Measurements from ENCODE around the gene PRKN. TPM values are rescaled to one million over a fixed set of nuclear protein-coding genes. Genes with fewer than 3 reads are reported as not detected.
A peak's percentile ranks its signal among the peaks of the same experiment; 100 is the strongest.

The PRKN gene
- total RNA-seq, 1 experiment from 2014 or later = 1.1 TPM

GRCh38 chr6:161626132-161626676 is 1101.4 kb downstream of the PRKN start:
- DNase-seq (ENCODE audit: low read depth) = no peak
- in situ Hi-C loops (cut with HindIII; ENCODE audit: low pct_unique_long_range_greater_than_20kb, low sequenced_read_pairs) = no loop called here

- in situ Hi-C loops (cut with HindIII; ENCODE audit: low pct_unique_long_range_greater_than_20kb, low sequenced_read_pairs) = no loop called here
- no peak for DNase-seq (ENCODE audit: low read depth)
Measured at GRCh38 chr6:161624111-161624510, 1103.5 kb downstream of the PRKN start.

- DNase-seq (ENCODE audit: low read depth) = no peak
- in situ Hi-C loops (cut with HindIII; ENCODE audit: low pct_unique_long_range_greater_than_20kb, low sequenced_read_pairs) = no loop called here
Measured at GRCh38 chr6:161622779-161623178, 1104.8 kb downstream of the PRKN start.

- in situ Hi-C loops (cut with HindIII; ENCODE audit: low pct_unique_long_range_greater_than_20kb, low sequenced_read_pairs) = no loop called here
- DNase-seq (ENCODE audit: low read depth) = peak; percentile 73
Measured at GRCh38 chr6:161618831-161619454, 1108.6 kb downstream of the PRKN start.

GRCh38 chr6:161613711-161614110 is 1113.9 kb downstream of the PRKN start:
- DNase-seq (ENCODE audit: low read depth) = no peak
- in situ Hi-C loops (cut with HindIII; ENCODE audit: low pct_unique_long_range_greater_than_20kb, low sequenced_read_pairs) = no loop called here

- in situ Hi-C loops (cut with HindIII; ENCODE audit: low pct_unique_long_range_greater_than_20kb, low sequenced_read_pairs) = no loop called here
- no peak for DNase-seq (ENCODE audit: low read depth)
Measured at GRCh38 chr6:161608771-161609170, 1118.8 kb downstream of the PRKN start.

- DNase-seq (ENCODE audit: low read depth) = no peak
- in situ Hi-C loops (cut with HindIII; ENCODE audit: low pct_unique_long_range_greater_than_20kb, low sequenced_read_pairs) = no loop called here
Measured at GRCh38 chr6:161607696-161608297, 1119.8 kb downstream of the PRKN start.

GRCh38 chr6:161602359-161602758 is 1125.2 kb downstream of the PRKN start:
- no peak for DNase-seq (ENCODE audit: low read depth)
- in situ Hi-C loops (cut with HindIII; ENCODE audit: low pct_unique_long_range_greater_than_20kb, low sequenced_read_pairs) = no loop called here

- in situ Hi-C loops (cut with HindIII; ENCODE audit: low pct_unique_long_range_greater_than_20kb, low sequenced_read_pairs) = no loop called here
- DNase-seq (ENCODE audit: low read depth) = no peak
Measured at GRCh38 chr6:161598896-161599295, 1128.7 kb downstream of the PRKN start.

- in situ Hi-C loops (cut with HindIII; ENCODE audit: low pct_unique_long_range_greater_than_20kb, low sequenced_read_pairs) = no loop called here
- DNase-seq (ENCODE audit: low read depth) = no peak
Measured at GRCh38 chr6:161596807-161597520, 1130.6 kb downstream of the PRKN start.

- in situ Hi-C loops (cut with HindIII; ENCODE audit: low pct_unique_long_range_greater_than_20kb, low sequenced_read_pairs) = no loop called here
Measured at GRCh38 chr6:161594412-161594811, 1133.2 kb downstream of the PRKN start.

GRCh38 chr6:161590961-161591627 is 1136.5 kb downstream of the PRKN start:
- no peak for DNase-seq (ENCODE audit: low read depth)
- in situ Hi-C loops (cut with HindIII; ENCODE audit: low pct_unique_long_range_greater_than_20kb, low sequenced_read_pairs) = no loop called here

More at GRCh38 chr6:161594412-161594811, 1133.2 kb downstream of the PRKN start:
- no peak for DNase-seq (ENCODE audit: low read depth)

- in situ Hi-C loops (cut with HindIII; ENCODE audit: low pct_unique_long_range_greater_than_20kb, low sequenced_read_pairs) = no loop called here
- no peak for DNase-seq (ENCODE audit: low read depth)
Measured at GRCh38 chr6:161586887-161587286, 1140.7 kb downstream of the PRKN start.

- in situ Hi-C loops (cut with HindIII; ENCODE audit: low pct_unique_long_range_greater_than_20kb, low sequenced_read_pairs) = no loop called here
- DNase-seq (ENCODE audit: low read depth) = no peak
Measured at GRCh38 chr6:161584621-161585340, 1142.8 kb downstream of the PRKN start.

GRCh38 chr6:161584051-161584450 is 1143.5 kb downstream of the PRKN start:
- no peak for DNase-seq (ENCODE audit: low read depth)
- in situ Hi-C loops (cut with HindIII; ENCODE audit: low pct_unique_long_range_greater_than_20kb, low sequenced_read_pairs) = no loop called here

- in situ Hi-C loops (cut with HindIII; ENCODE audit: low pct_unique_long_range_greater_than_20kb, low sequenced_read_pairs) = no loop called here
- no peak for DNase-seq (ENCODE audit: low read depth)
Measured at GRCh38 chr6:161583584-161583983, 1144.0 kb downstream of the PRKN start.

GRCh38 chr6:161578478-161578877 is 1149.1 kb downstream of the PRKN start:
- in situ Hi-C loops (cut with HindIII; ENCODE audit: low pct_unique_long_range_greater_than_20kb, low sequenced_read_pairs) = no loop called here
- DNase-seq (ENCODE audit: low read depth) = no peak

- DNase-seq (ENCODE audit: low read depth) = no peak
- in situ Hi-C loops (cut with HindIII; ENCODE audit: low pct_unique_long_range_greater_than_20kb, low sequenced_read_pairs) = no loop called here
Measured at GRCh38 chr6:161575523-161576254, 1151.9 kb downstream of the PRKN start.
